ENCODE measurements around the gene EGFL7. TPM values are rescaled to one million over a fixed set of nuclear protein-coding genes. Genes with fewer than 3 reads are reported as not detected.

Gene EGFL7
- total and polyA plus RNA-seq, 2 of the 13 experiments (the other 11 are each of a cell fraction or from before 2014, with no cell fraction given) = 0.20 to 5.1 TPM

DNA sequence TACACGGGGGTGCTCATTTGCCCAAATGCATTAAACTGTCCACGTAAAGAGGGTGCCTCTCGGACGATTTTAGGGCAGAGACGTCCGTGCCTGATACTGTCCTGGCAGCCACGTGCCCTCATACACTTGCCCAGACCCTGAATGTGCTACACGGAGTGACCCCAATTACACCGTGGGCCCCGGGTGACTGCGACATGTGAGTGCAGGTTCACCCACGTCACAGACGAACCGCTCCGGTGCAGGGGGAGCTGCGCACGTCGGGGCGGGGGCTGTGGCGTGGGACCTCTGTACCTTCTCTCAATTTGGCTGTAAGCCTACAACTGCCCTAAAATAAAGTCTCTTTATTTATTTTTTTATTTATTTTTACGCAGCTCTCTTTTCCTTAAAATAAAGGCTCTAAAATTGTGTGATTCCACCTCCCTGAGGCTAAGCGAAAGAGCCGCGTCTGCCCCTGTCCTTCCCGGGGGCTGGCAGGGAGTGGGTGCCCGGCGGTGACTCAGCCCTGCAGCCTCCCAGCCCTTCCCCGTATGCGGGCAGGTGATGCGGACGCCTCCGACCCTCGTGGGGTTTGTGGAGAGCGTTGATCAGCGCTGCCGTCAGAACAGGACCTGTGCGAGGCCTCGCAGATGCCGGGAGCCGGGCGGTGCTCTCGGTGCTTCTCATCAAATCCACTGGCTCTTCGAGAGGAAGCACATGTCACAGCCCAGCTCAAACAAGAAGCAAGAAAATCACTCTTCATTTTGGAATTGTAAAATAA lies 9.2 kb upstream of the EGFL7 start:
- ATAC-seq (no peak), FAIRE-seq (no peak), DNase-seq (ENCODE audit: low spot score) (no peak)
- H3K27ac ChIP-seq (ENCODE audit: extremely low read length, insufficient read depth, low read length) = no peak overlapping the region
- no peak overlapping the region for H3K4me2 ChIP-seq (ENCODE audit: low read depth, low read length)
- no peaks in the 10 kb centered on the region for H3K79me2 ChIP-seq (ENCODE audit: insufficient read depth, low read length)
- no TSS peak for BruUV-seq (replicated peaks)
- H3K4me3 ChIP-seq (replicated peaks in 1 of 3; ENCODE audit: insufficient read depth in 1 of 3, low read depth in 2 of 3, low read length in 3 of 3) = no peak overlapping the region
- intact Hi-C loops (cut with micrococcal nuclease; ENCODE audit: unreplicated experiment) = no loop called here
- in situ Hi-C loops (cut with HindIII; ENCODE audit: extremely low pct_ligation_motif_present, low pct_unique_long_range_greater_than_20kb) = no loop called here
- no peaks in the 10 kb centered on the region for H3K9me3 ChIP-seq (ENCODE audit: low read length)
- H3K36me3 ChIP-seq (replicated peaks in 1 of 2; ENCODE audit: control insufficient read depth in 1 of 2, insufficient read depth in 2 of 2, low read length in 2 of 2) = no peaks in the 10 kb centered on the region
- ChIA-PET CTCF (ENCODE audit: low intra/inter-chr PET ratio, low total read pairs) (no interaction called here), POLR2A (no interaction called here)
- H3K9ac ChIP-seq (ENCODE audit: insufficient read depth, low read depth, low read length) = no peak overlapping the region
- H3K27me3 ChIP-seq (ENCODE audit: control insufficient read depth in 1 of 2, insufficient read depth in 2 of 2, low read length in 2 of 2) = peaks cover 33 to 71% of the 10 kb centered on the region in 2 experiments
- 37% methylated on average over 40 of the region's 43 CpGs for WGBS (ENCODE audit: low lambda C conversion rate)
- TF ChIP-seq, protein P1, sequence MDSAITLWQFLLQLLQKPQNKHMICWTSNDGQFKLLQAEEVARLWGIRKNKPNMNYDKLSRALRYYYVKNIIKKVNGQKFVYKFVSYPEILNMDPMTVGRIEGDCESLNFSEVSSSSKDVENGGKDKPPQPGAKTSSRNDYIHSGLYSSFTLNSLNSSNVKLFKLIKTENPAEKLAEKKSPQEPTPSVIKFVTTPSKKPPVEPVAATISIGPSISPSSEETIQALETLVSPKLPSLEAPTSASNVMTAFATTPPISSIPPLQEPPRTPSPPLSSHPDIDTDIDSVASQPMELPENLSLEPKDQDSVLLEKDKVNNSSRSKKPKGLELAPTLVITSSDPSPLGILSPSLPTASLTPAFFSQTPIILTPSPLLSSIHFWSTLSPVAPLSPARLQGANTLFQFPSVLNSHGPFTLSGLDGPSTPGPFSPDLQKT (CRISPR knock-in tag; IDR thresholded peaks at IDR 0.05; ENCODE audit: borderline replicate concordance) = no peak
- TF ChIP-seq ZNF232 (CRISPR knock-in tag; IDR thresholded peaks at IDR 0.05; ENCODE audit: borderline replicate concordance) (no peak), NCOA5 (CRISPR knock-in tag; IDR thresholded peaks at IDR 0.05) (no peak), SMYD3 (CRISPR knock-in tag; IDR thresholded peaks at IDR 0.05) (no peak), ATAD3A (CRISPR knock-in tag; IDR thresholded peaks at IDR 0.05) (no peak), RBM39 (IDR thresholded peaks at IDR 0.05; ENCODE audit: low read depth, low read length, poor library complexity, severe bottlenecking) (no peak), ZNF558 (CRISPR knock-in tag; IDR thresholded peaks at IDR 0.05; ENCODE audit: borderline replicate concordance) (no peak), YY1 (IDR thresholded peaks at IDR 0.05; ENCODE audit: insufficient read depth, insufficient replicate concordance, low read depth, low read length) (no peak), TCF7 (IDR thresholded peaks at IDR 0.05; ENCODE audit: low read depth) (no peak), NFKBIZ (CRISPR knock-in tag; IDR thresholded peaks at IDR 0.05) (no peak), ZNF256 (CRISPR knock-in tag; conservative IDR thresholded peaks at IDR 0.05) (no peak), CAMTA2 (CRISPR knock-in tag; IDR thresholded peaks at IDR 0.05; ENCODE audit: borderline replicate concordance) (no peak), ZKSCAN8 (CRISPR knock-in tag; IDR thresholded peaks at IDR 0.05; ENCODE audit: borderline replicate concordance) (no peak), ZNF205 (CRISPR knock-in tag; IDR thresholded peaks at IDR 0.05) (no peak)
- TF ChIP-seq, protein P2, sequence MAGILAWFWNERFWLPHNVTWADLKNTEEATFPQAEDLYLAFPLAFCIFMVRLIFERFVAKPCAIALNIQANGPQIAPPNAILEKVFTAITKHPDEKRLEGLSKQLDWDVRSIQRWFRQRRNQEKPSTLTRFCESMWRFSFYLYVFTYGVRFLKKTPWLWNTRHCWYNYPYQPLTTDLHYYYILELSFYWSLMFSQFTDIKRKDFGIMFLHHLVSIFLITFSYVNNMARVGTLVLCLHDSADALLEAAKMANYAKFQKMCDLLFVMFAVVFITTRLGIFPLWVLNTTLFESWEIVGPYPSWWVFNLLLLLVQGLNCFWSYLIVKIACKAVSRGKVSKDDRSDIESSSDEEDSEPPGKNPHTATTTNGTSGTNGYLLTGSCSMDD (CRISPR knock-in tag; IDR thresholded peaks at IDR 0.05) = no peak
- TF ChIP-seq, protein P3, sequence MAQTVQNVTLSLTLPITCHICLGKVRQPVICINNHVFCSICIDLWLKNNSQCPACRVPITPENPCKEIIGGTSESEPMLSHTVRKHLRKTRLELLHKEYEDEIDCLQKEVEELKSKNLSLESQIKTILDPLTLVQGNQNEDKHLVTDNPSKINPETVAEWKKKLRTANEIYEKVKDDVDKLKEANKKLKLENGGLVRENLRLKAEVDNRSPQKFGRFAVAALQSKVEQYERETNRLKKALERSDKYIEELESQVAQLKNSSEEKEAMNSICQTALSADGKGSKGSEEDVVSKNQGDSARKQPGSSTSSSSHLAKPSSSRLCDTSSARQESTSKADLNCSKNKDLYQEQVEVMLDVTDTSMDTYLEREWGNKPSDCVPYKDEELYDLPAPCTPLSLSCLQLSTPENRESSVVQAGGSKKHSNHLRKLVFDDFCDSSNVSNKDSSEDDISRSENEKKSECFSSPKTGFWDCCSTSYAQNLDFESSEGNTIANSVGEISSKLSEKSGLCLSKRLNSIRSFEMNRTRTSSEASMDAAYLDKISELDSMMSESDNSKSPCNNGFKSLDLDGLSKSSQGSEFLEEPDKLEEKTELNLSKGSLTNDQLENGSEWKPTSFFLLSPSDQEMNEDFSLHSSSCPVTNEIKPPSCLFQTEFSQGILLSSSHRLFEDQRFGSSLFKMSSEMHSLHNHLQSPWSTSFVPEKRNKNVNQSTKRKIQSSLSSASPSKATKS (CRISPR knock-in tag; IDR thresholded peaks at IDR 0.05) = no peak
- H3K4me1 ChIP-seq (ENCODE audit: insufficient read depth, low read length) = peaks cover 22% of the 10 kb centered on the region
- H4K20me1 ChIP-seq (ENCODE audit: insufficient read depth, low read length) = no peaks in the 10 kb centered on the region
- H2AFZ ChIP-seq (ENCODE audit: low read length) = no peak overlapping the region

Measured in HepG2 (cell line).